Endothelial cell of hepatic sinusoid (primary cell): ENCODE results near the gene NR0B2.
"Not testable (repeated sequence)": the region's sequence is repeated elsewhere in the genome, so short reads cannot be mapped to it uniquely, and the experiment has no call there.

ENCODE experiments used
- in situ Hi-C: cut with HindIII; loops from 2 replicates; pipeline ENCODE4 v1.10.0; 2017; ENCODE audit warnings: low sequenced_read_pairs

NR0B2 gene

DNA sequence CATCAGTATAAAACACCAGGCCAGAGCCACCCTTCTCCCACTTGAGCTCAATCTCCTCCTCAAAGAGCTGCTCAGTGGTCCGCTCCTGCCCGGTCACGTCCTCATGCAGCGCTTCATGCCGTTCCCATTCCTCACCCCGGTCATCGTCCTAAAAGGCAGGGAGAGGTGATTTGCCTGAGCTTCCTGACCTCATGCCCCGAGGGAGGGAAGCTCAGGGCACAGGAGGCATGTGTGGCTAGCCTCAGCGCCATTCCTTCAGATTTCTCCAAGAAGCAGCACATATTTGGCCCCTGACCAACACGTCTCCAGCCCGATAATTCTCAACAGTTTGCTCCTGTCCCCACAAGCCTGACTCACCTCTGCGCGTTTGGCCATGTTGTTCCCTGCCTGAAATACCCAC is 19.5 kb downstream of the NR0B2 start:
- in situ Hi-C loops = no loop called here

DNA sequence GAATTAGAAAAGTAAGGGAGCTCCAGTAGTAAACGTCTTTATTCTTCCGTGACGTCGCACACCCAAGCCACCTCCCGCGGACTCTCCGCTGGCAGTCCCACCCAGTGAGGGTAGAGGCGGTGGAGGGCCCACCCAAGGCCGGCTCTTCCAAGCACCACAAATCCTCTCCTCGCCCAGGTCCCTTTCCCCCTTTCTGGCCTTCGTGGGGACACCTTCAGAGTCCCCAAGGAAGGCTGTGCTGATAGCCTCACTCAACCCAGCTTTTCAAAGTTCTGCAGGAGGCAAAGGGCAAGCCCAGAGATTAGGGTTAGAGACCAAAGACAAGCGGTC is 23.3 kb downstream of the NR0B2 start:
- in situ Hi-C loops = no loop called here

GRCh38 chr1:26889551-26890466 is 24.0 kb downstream of the NR0B2 start, which contains the start of gene GPN2:
TSS of gene GPN2 (minus strand) at chr1:26890283. CDS start at chr1:26890096, 187 bp downstream.
- in situ Hi-C loops = loop anchor here (5.0 to 10.0 kb wide), 3 partner anchors 38 to 285 kb away; partner anchors contain the start of gene KDF1

GRCh38 chr1:26888231-26888630 is 25.5 kb downstream of the NR0B2 start:
- in situ Hi-C loops = loop anchor here (5.0 to 10.0 kb wide), 3 partner anchors 36 to 283 kb away; partner anchors contain the start of gene KDF1

GRCh38 chr1:26887125-26887524 is 26.6 kb downstream of the NR0B2 start:
- in situ Hi-C loops = loop anchor here (5.0 to 10.0 kb wide), 3 partner anchors 35 to 282 kb away; partner anchors contain the start of gene KDF1

- in situ Hi-C loops = loop anchor here (10.0 kb wide), 1 partner anchor 278 kb away; no protein-coding TSS in a partner anchor
Measured at GRCh38 chr1:26882696-26883463, 30.9 kb downstream of the NR0B2 start.

- in situ Hi-C loops = loop anchor here (10.0 kb wide), 1 partner anchor 277 kb away; no protein-coding TSS in a partner anchor
Measured at GRCh38 chr1:26881611-26882010, 32.2 kb downstream of the NR0B2 start.

DNA sequence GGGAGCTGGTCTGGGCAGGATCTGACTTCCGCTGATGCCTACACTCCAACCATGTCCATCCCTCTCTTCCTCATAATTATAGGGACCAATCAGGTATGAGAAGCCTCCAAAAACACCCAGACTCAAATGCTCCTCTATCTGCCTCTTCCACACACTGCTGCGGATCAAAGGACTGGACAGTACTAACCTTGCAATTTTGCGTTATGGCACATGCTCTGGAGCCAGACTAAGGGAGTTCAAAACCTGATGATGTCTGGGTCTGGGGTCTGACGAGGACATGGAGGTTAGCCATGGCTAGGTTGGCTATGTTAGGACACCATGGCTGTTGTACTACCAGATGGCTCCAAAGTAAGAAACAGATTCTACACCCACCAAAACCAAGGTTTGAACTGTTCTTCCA is 34.0 kb downstream of the NR0B2 start:
- in situ Hi-C loops = loop anchor here (10.0 kb wide), 1 partner anchor 275 kb away; no protein-coding TSS in a partner anchor

GRCh38 chr1:26877326-26877725 is 36.4 kb downstream of the NR0B2 start:
- in situ Hi-C loops = no loop called here

DNA sequence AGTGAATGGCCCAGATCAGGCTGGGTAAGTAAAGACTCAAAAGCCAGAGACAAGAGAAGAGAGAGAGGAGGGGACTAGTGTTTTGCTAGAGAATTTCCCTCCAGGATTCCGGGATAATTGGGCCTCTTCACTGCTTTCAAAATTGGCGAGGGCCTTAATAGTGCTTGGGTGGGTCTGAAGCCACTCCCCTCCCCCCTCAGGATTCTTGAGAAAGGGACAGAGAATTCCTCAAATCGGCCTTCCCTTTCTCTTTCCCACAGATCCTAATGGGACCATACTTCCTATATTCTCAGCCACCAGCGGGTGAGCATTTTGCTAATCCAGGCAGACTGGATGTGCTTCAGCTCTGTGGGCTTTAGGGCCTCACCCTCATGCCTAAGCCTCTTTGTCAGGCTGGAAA is 38.9 kb downstream of the NR0B2 start:
- in situ Hi-C loops = no loop called here

- in situ Hi-C loops = not testable (repeated sequence)
Measured at GRCh38 chr1:26873097-26873496, 40.7 kb downstream of the NR0B2 start.

GRCh38 chr1:26864610-26865480 is 48.9 kb downstream of the NR0B2 start:
- in situ Hi-C loops = no loop called here

DNA sequence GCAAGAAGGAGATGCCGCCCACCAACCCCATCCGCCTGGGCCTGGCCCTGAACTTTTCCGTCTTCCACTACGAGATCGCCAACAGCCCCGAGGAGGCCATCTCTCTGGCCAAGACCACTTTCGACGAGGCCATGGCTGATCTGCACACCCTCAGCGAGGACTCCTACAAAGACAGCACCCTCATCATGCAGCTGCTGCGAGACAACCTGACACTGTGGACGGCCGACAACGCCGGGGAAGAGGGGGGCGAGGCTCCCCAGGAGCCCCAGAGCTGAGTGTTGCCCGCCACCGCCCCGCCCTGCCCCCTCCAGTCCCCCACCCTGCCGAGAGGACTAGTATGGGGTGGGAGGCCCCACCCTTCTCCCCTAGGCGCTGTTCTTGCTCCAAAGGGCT is 50.1 kb downstream of the NR0B2 start:
- in situ Hi-C loops = no loop called here

DNA sequence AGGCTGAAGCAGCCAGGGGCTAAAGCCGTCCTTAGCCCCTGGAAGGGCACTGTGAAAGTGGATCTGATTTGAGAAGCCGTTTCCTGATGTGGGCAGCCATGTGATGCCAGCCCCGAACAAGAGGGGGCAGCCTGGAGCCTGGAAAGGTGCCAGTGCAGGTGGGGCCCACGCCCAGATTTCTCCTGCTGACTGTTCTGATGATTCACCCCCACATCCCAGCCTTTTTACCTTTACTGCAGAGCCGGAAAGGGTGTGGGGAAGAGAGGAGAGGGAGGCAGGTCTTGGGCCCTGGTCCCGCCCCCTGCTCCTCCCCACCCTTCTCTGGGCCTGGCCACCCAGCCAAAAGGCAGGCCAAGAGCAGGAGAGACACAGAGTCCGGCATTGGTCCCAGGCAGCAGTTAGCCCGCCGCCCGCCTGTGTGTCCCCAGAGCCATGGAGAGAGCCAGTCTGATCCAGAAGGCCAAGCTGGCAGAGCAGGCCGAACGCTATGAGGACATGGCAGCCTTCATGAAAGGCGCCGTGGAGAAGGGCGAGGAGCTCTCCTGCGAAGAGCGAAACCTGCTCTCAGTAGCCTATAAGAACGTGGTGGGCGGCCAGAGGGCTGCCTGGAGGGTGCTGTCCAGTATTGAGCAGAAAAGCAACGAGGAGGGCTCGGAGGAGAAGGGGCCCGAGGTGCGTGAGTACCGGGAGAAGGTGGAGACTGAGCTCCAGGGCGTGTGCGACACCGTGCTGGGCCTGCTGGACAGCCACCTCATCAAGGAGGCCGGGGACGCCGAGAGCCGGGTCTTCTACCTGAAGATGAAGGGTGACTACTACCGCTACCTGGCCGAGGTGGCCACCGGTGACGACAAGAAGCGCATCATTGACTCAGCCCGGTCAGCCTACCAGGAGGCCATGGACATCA is 50.7 kb downstream of the NR0B2 start, which contains the start of gene SFN:
TSS of gene SFN (plus strand) at position 369 of the 904 bp plus-strand sequence. CDS start at position 433, 64 bp downstream.
- in situ Hi-C loops = no loop called here

DNA sequence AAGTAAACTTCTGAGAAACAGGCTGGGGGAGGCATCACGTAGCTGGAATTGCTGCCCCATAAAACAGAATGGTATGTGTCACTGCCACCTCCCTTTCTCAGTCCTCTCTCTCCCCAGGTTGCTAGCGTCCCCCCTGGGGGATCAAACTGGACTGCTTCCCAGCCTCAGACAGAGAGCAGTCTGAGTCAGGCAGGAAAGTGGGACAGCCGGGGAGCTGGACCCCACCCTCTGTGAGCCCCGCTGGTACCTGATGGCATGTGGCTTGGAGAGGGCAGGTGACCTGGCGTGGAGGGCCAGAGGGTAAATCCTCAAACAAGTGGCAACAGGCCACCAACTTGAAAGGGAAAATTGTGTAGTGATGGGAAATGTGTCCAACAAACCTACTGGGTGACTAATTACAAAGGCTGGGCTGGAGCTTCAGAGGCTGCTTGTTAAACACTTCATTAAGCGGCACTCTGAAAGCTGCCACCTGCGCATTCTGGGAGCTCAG is 51.8 kb downstream of the NR0B2 start:
- in situ Hi-C loops = no loop called here
